ENCODE measurements around the gene SIPA1L2. TPM values are rescaled to one million over a fixed set of nuclear protein-coding genes. Genes with fewer than 3 reads are reported as not detected.

SIPA1L2 gene
- 153 TPM for total RNA-seq (ENCODE audit: unreplicated experiment)
- long read RNA-seq, partial matches to known transcripts = 3 of 12 reads
- long read RNA-seq, other reads (novel, unspliced or antisense) = 6 of 12 reads

- peaks cover 5% of the 10 kb centered on the region for H3K27me3 Mint-ChIP-seq (ENCODE audit: unreplicated experiment)
- H3K36me3 Mint-ChIP-seq (ENCODE audit: low read depth, unreplicated experiment) = peaks cover 14% of the 10 kb centered on the region
- peak; percentile 98 for DNase-seq (ENCODE audit: low spot score)
- peak within 1 kb of the TSS; percentile 92 for H3K27ac Mint-ChIP-seq (ENCODE audit: unreplicated experiment)
- H3K4me3 Mint-ChIP-seq (ENCODE audit: unreplicated experiment) = peak within 1 kb of the TSS; percentile 100
- TF ChIP-seq, protein P1, sequence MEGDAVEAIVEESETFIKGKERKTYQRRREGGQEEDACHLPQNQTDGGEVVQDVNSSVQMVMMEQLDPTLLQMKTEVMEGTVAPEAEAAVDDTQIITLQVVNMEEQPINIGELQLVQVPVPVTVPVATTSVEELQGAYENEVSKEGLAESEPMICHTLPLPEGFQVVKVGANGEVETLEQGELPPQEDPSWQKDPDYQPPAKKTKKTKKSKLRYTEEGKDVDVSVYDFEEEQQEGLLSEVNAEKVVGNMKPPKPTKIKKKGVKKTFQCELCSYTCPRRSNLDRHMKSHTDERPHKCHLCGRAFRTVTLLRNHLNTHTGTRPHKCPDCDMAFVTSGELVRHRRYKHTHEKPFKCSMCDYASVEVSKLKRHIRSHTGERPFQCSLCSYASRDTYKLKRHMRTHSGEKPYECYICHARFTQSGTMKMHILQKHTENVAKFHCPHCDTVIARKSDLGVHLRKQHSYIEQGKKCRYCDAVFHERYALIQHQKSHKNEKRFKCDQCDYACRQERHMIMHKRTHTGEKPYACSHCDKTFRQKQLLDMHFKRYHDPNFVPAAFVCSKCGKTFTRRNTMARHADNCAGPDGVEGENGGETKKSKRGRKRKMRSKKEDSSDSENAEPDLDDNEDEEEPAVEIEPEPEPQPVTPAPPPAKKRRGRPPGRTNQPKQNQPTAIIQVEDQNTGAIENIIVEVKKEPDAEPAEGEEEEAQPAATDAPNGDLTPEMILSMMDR (IDR thresholded peaks at IDR 0.05; ENCODE audit: unreplicated experiment) = peak; percentile 42
- peaks cover 34% of the 10 kb centered on the region for H3K4me1 Mint-ChIP-seq (ENCODE audit: unreplicated experiment)
- H3K9me3 Mint-ChIP-seq (ENCODE audit: unreplicated experiment) = no peaks in the 10 kb centered on the region
These were observed at the start of gene SIPA1L2 for GRCh38 chr1:232630047-232630893. Gene SIPA1L2, minus strand, starts transcription at chr1:232630133. Its CDS starts 114,794 bp downstream, at chr1:232515339.

- Mint-ChIP-seq H3K36me3 (ENCODE audit: low read depth, unreplicated experiment) (no peaks in the 10 kb centered on the region), H3K27me3 (ENCODE audit: unreplicated experiment) (peaks cover 5% of the 10 kb centered on the region), H3K27ac (ENCODE audit: unreplicated experiment) (no peak overlapping the region), H3K4me1 (ENCODE audit: unreplicated experiment) (no peaks in the 10 kb centered on the region), H3K9me3 (ENCODE audit: unreplicated experiment) (no peaks in the 10 kb centered on the region), H3K4me3 (ENCODE audit: unreplicated experiment) (no peak overlapping the region)
- DNase-seq (ENCODE audit: low spot score) = no peak
- TF ChIP-seq, protein P1 (IDR thresholded peaks at IDR 0.05; ENCODE audit: unreplicated experiment) = no peak
These were observed 48.4 kb upstream of the SIPA1L2 start for GRCh38 chr1:232678185-232678886.

GRCh38 chr1:232676307-232676706, 46.4 kb upstream of the SIPA1L2 start:
- H3K27me3 Mint-ChIP-seq (ENCODE audit: unreplicated experiment) = peaks cover 2% of the 10 kb centered on the region

GRCh38 chr1:232675898-232676297, 46.0 kb upstream of the SIPA1L2 start:
- DNase-seq (ENCODE audit: low spot score) = no peak
- peaks cover 2% of the 10 kb centered on the region for H3K27me3 Mint-ChIP-seq (ENCODE audit: unreplicated experiment)
- TF ChIP-seq, protein P1 (IDR thresholded peaks at IDR 0.05; ENCODE audit: unreplicated experiment) = no peak
- no peaks in the 10 kb centered on the region for H3K36me3 Mint-ChIP-seq (ENCODE audit: low read depth, unreplicated experiment)
- H3K9me3 Mint-ChIP-seq (ENCODE audit: unreplicated experiment) = no peaks in the 10 kb centered on the region
- no peak overlapping the region for H3K27ac Mint-ChIP-seq (ENCODE audit: unreplicated experiment)
- H3K4me3 Mint-ChIP-seq (ENCODE audit: unreplicated experiment) = no peak overlapping the region
- no peaks in the 10 kb centered on the region for H3K4me1 Mint-ChIP-seq (ENCODE audit: unreplicated experiment)

More at GRCh38 chr1:232676307-232676706, 46.4 kb upstream of the SIPA1L2 start:
- no peaks in the 10 kb centered on the region for H3K4me1 Mint-ChIP-seq (ENCODE audit: unreplicated experiment)
- no peaks in the 10 kb centered on the region for H3K36me3 Mint-ChIP-seq (ENCODE audit: low read depth, unreplicated experiment)
- no peak for DNase-seq (ENCODE audit: low spot score)
- TF ChIP-seq, protein P1 (IDR thresholded peaks at IDR 0.05; ENCODE audit: unreplicated experiment) = no peak
- no peaks in the 10 kb centered on the region for H3K9me3 Mint-ChIP-seq (ENCODE audit: unreplicated experiment)
- H3K4me3 Mint-ChIP-seq (ENCODE audit: unreplicated experiment) = no peak overlapping the region
- no peak overlapping the region for H3K27ac Mint-ChIP-seq (ENCODE audit: unreplicated experiment)
